Measurements from ENCODE around the gene TPGS2. TPM values are rescaled to one million over a fixed set of nuclear protein-coding genes. Genes with fewer than 3 reads are reported as not detected.

The TPGS2 gene
- total and polyA plus RNA-seq, 2 of the 13 experiments (the other 11 are each of a cell fraction or from before 2014, with no cell fraction given) = 73.3 to 137 TPM

GRCh38 chr18:36851202-36851590 is 22.4 kb upstream of the TPGS2 start (continued):
- TF ChIP-seq PAXIP1 (CRISPR knock-in tag; conservative IDR thresholded peaks at IDR 0.05) (no peak), ARID2 (CRISPR knock-in tag; IDR thresholded peaks at IDR 0.05; ENCODE audit: borderline replicate concordance) (no peak), DR1 (CRISPR knock-in tag; IDR thresholded peaks at IDR 0.05) (no peak), ZNF317 (CRISPR knock-in tag; IDR thresholded peaks at IDR 0.05) (no peak), POLR2A (IDR thresholded peaks at IDR 0.05; ENCODE audit: insufficient read depth in 1 of 2, low read depth in 2 of 2, low read length in 2 of 2) (no peak), E2F5 (CRISPR knock-in tag; conservative IDR thresholded peaks at IDR 0.05) (no peak), MYNN (CRISPR knock-in tag; IDR thresholded peaks at IDR 0.05; ENCODE audit: low read depth) (no peak), RNF219 (CRISPR knock-in tag; IDR thresholded peaks at IDR 0.05) (no peak), ZNF10 (CRISPR knock-in tag; IDR thresholded peaks at IDR 0.05; ENCODE audit: borderline replicate concordance, low read depth) (no peak), RELA (CRISPR knock-in tag; IDR thresholded peaks at IDR 0.05) (no peak), KLF15 (CRISPR knock-in tag; IDR thresholded peaks at IDR 0.05; ENCODE audit: borderline replicate concordance) (no peak), AKNA (CRISPR knock-in tag; IDR thresholded peaks at IDR 0.05; ENCODE audit: borderline replicate concordance) (no peak)
